H9 (cell line): ENCODE results near the gene ABCC2. TPM values are rescaled to one million over a fixed set of nuclear protein-coding genes. Genes with fewer than 3 reads are reported as not detected.

Experiments used
- DNase-seq: peaks from one replicate; pipeline ENCODE4 v3.0.0-alpha.2; 2017
- H2AFZ ChIP-seq: one replicate; pipeline ENCODE4 v1.6.1; 2013; ENCODE audit warnings: mild to moderate bottlenecking, low read length, control low read depth, moderate library complexity
- H2AK5ac ChIP-seq: 2 replicates; pipeline ENCODE4 v1.6.1; 2013; ENCODE audit warnings: low read length, control low read depth, mixed read lengths; ENCODE audit not compliant: insufficient read length
- H2BK120ac ChIP-seq: one replicate; pipeline ENCODE4 v1.6.1; 2013; ENCODE audit warnings: low read depth, mild to moderate bottlenecking, low read length, control low read depth, inconsistent platforms; ENCODE audit not compliant: poor library complexity, severe bottlenecking
- H2BK12ac ChIP-seq: 2 replicates; pipeline ENCODE4 v1.6.1; 2013; ENCODE audit warnings: low read length, control low read depth, mixed read lengths, low read depth; ENCODE audit not compliant: insufficient read length
- H2BK15ac ChIP-seq: 2 replicates; pipeline ENCODE4 v1.6.1; 2013; ENCODE audit warnings: low read depth, low read length, control low read depth
- H2BK20ac ChIP-seq: one replicate; pipeline ENCODE4 v1.6.1; 2013; ENCODE audit warnings: low read depth, mild to moderate bottlenecking, low read length, control low read depth, inconsistent platforms; ENCODE audit not compliant: poor library complexity, severe bottlenecking
- H2BK5ac ChIP-seq: 2 replicates; pipeline ENCODE4 v1.6.1; 2013; ENCODE audit warnings: low read length, control low read depth, mixed read lengths; ENCODE audit not compliant: insufficient read length
- H3K14ac ChIP-seq: 2 replicates; pipeline ENCODE4 v1.6.1; 2013; ENCODE audit warnings: low read length, control low read depth; ENCODE audit not compliant: insufficient read depth
- H3K18ac ChIP-seq: 2 replicates; pipeline ENCODE4 v1.6.1; 2013; ENCODE audit warnings: low read depth, mild to moderate bottlenecking, mixed read lengths, low read length, control low read depth; ENCODE audit not compliant: insufficient read length
- H3K23ac ChIP-seq: 2 replicates; pipeline ENCODE4 v1.6.1; 2013; ENCODE audit warnings: low read length, control low read depth, mixed read lengths, low read depth; ENCODE audit not compliant: insufficient read length
- H3K23me2 ChIP-seq: 2 replicates; pipeline ENCODE4 v1.6.1; 2013; ENCODE audit warnings: low read depth, mild to moderate bottlenecking, mixed read lengths, low read length, control low read depth; ENCODE audit not compliant: insufficient read length, poor library complexity, severe bottlenecking
- H3K27ac ChIP-seq: 2 replicates; pipeline ENCODE4 v1.5.1; 2013; ENCODE audit warnings: low read length, control low read depth, mixed read lengths, low read depth; ENCODE audit not compliant: insufficient read length
- H3K27me3 ChIP-seq: 2 replicates; pipeline ENCODE4 v1.6.1; 2013; ENCODE audit warnings: low read length, control low read depth, inconsistent platforms; ENCODE audit not compliant: insufficient read depth
- H3K4ac ChIP-seq: 2 replicates; pipeline ENCODE4 v1.6.1; 2013; ENCODE audit warnings: low read depth, mild to moderate bottlenecking, control low read depth, inconsistent platforms, low read length, moderate library complexity
- H3K4me1 ChIP-seq: 2 replicates; pipeline ENCODE4 v1.6.1; 2013; ENCODE audit warnings: low read length, control low read depth, inconsistent platforms; ENCODE audit not compliant: insufficient read depth
- H3K4me2 ChIP-seq: 2 replicates; pipeline ENCODE4 v1.6.1; 2013; ENCODE audit warnings: low read length, control low read depth, mixed read lengths; ENCODE audit not compliant: insufficient read length, insufficient read depth
- H3K56ac ChIP-seq: 2 replicates; pipeline ENCODE4 v1.6.1; 2013; ENCODE audit warnings: low read depth, mild to moderate bottlenecking, mixed read lengths, low read length, control low read depth; ENCODE audit not compliant: insufficient read length
- H3K79me1 ChIP-seq: 2 replicates; pipeline ENCODE4 v1.6.1; 2013; ENCODE audit warnings: low read depth, mild to moderate bottlenecking, moderate library complexity, low read length, control low read depth, inconsistent platforms; ENCODE audit not compliant: insufficient read depth, poor library complexity, severe bottlenecking
- H3K79me2 ChIP-seq: 2 replicates; pipeline ENCODE4 v1.6.1; 2013; ENCODE audit warnings: low read length, control low read depth, inconsistent platforms; ENCODE audit not compliant: insufficient read depth
- H3K9ac ChIP-seq: 2 replicates; pipeline ENCODE4 v1.6.1; 2013; ENCODE audit warnings: low read length, control low read depth, mixed read lengths; ENCODE audit not compliant: insufficient read length; ENCODE audit errors: extremely low read depth
- H3K9me3 ChIP-seq: one replicate; pipeline ENCODE4 v1.6.1; 2013; ENCODE audit warnings: low read depth, low read length, inconsistent platforms; ENCODE audit not compliant: control insufficient read depth
- H3T11ph ChIP-seq: one replicate; pipeline ENCODE4 v1.6.1; 2013; ENCODE audit warnings: mild to moderate bottlenecking, low read length, control low read depth, inconsistent platforms
- H4K20me1 ChIP-seq: one replicate; pipeline ENCODE4 v1.6.1; 2013; ENCODE audit not compliant: control insufficient read depth, insufficient read length, insufficient read depth
- H4K5ac ChIP-seq: 2 replicates; pipeline ENCODE4 v1.6.1; 2013; ENCODE audit warnings: low read depth, mild to moderate bottlenecking, mixed read lengths, low read length, control low read depth; ENCODE audit not compliant: insufficient read length
- H4K8ac ChIP-seq: replicated peaks from 2 replicates; pipeline ENCODE4 v1.6.1; 2013; ENCODE audit warnings: low read length, control low read depth, mixed read lengths, low read depth; ENCODE audit not compliant: insufficient read length
- H4K91ac ChIP-seq: 2 replicates; pipeline ENCODE4 v1.6.1; 2013; ENCODE audit warnings: low read depth, mild to moderate bottlenecking, moderate library complexity, mixed read lengths, low read length, control low read depth; ENCODE audit not compliant: insufficient read length
- H3K27ac Mint-ChIP-seq, 3 experiments: 2 replicates in 2 of 3; 3 replicates in 1 of 3; pipeline ENCODE4 v1.8.0; 2020 to 2021; ENCODE audit warnings: mixed read lengths in 3 of 3, mild to moderate bottlenecking in 1 of 3, moderate library complexity in 1 of 3
- H3K27me3 Mint-ChIP-seq: 2 replicates; pipeline ENCODE4 v1.8.0; 2021; ENCODE audit warnings: low read depth, mild to moderate bottlenecking, moderate library complexity, mixed read lengths
- H3K36me3 Mint-ChIP-seq, 3 experiments: 2 replicates in 2 of 3; 3 replicates in 1 of 3; pipeline ENCODE4 v1.8.0; 2020 to 2021; ENCODE audit warnings: low read depth in 3 of 3, mixed read lengths in 3 of 3; ENCODE audit not compliant: insufficient read depth in 1 of 3
- H3K4me1 Mint-ChIP-seq, 2 experiments: 2 replicates each; pipeline ENCODE4 v1.8.0; 2020; ENCODE audit warnings: mixed read lengths in 2 of 2
- H3K4me3 Mint-ChIP-seq, 2 experiments: 2 replicates in 1 of 2; 3 replicates in 1 of 2; pipeline ENCODE4 v1.8.0; 2020 to 2021; ENCODE audit warnings: mild to moderate bottlenecking in 2 of 2, mixed read lengths in 2 of 2, moderate library complexity in 1 of 2
- H3K9me3 Mint-ChIP-seq, 2 experiments: 2 replicates in 1 of 2; 3 replicates in 1 of 2; pipeline ENCODE4 v1.8.0; 2020; ENCODE audit warnings: mild to moderate bottlenecking in 2 of 2, mixed read lengths in 2 of 2, moderate library complexity in 1 of 2
- CTCF ChIP-seq: fragments of 200-600 bp; sonication (generic); conservative IDR thresholded peaks from 3 replicates; pipeline ENCODE4 v1.8.0; 2021; ENCODE audit warnings: antibody characterized with exemption, mild to moderate bottlenecking
- WGBS: extraction: QIAGEN DNeasy Blood & Tissue Kit; methylation state at CpG from one replicate; pipeline ENCODE4 v1.1.7; 2013; ENCODE audit warnings: missing lambda C conversion rate, low lambda C conversion rate, mixed read lengths; ENCODE audit not compliant: insufficient read length; ENCODE audit errors: extremely low coverage; 5-methylcytosine and 5-hydroxymethylcytosine counted together
- total RNA-seq: library from RNA; stranded (reverse); gene quantifications from 2 replicates; pipeline ENCODE4 v1.2.1, GENCODE V29; 2021

Gene ABCC2
- total RNA-seq, 1 experiment from 2014 or later: 0.68 TPM

DNA sequence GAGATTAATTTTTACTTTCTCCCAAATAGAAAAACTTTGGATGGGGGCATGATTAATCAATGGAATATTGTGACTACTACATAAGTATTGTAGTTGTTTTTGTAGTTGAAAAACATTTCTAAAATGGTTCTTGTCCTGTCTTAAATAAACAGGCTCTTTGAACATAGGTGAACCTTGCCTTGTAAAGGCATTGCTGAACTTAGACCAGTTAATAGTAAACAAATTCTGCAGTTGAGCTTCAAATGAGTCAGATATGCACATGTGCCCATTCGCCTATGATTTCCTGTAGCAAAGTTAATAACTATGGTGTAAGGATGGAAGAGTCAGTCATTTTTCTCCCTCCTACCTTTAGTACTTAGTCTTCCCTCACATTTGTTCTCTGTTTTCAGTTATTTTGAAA is 27.8 kb upstream of the ABCC2 start:
- H3K27ac Mint-ChIP-seq: no peak overlapping the region
- H3K4me1 Mint-ChIP-seq: no peaks in the 10 kb centered on the region
- H3K27me3 ChIP-seq: no peaks in the 10 kb centered on the region
- H2AK5ac ChIP-seq: no peak overlapping the region
- no peak for DNase-seq
- no peaks in the 10 kb centered on the region for H3K4me1 ChIP-seq
- H3K9me3 Mint-ChIP-seq: no peaks in the 10 kb centered on the region
- no peak overlapping the region for H2BK120ac ChIP-seq
- no peak overlapping the region for H3K27ac ChIP-seq
- H3K14ac ChIP-seq: no peak overlapping the region
- no peaks in the 10 kb centered on the region for H3K27me3 Mint-ChIP-seq
- no peak overlapping the region for H3K56ac ChIP-seq
- H2AFZ ChIP-seq: no peak overlapping the region
- H4K5ac ChIP-seq: no peak overlapping the region
- no peaks in the 10 kb centered on the region for H3K23me2 ChIP-seq
- H4K91ac ChIP-seq: no peak overlapping the region
- no peak overlapping the region for H3K4me3 Mint-ChIP-seq
- no peak overlapping the region for H3K4me2 ChIP-seq
- TF ChIP-seq CTCF: no peak
- peaks cover 7 to 70% (median 68%) of the 10 kb centered on the region in 3 experiments; a peak in 6 of 7 replicates for H3K36me3 Mint-ChIP-seq
- H3K4ac ChIP-seq: no peak overlapping the region
- H3K79me2 ChIP-seq: no peaks in the 10 kb centered on the region
- H3K9me3 ChIP-seq: no peaks in the 10 kb centered on the region
- no peaks in the 10 kb centered on the region for H3K79me1 ChIP-seq
- no peak overlapping the region for H4K8ac ChIP-seq
- H2BK15ac ChIP-seq: no peak overlapping the region
- H4K20me1 ChIP-seq: no peaks in the 10 kb centered on the region
- no peak overlapping the region for H3T11ph ChIP-seq
- no peak overlapping the region for H2BK12ac ChIP-seq
- H3K23ac ChIP-seq: no peak overlapping the region
- H2BK20ac ChIP-seq: no peak overlapping the region
- no peak overlapping the region for H2BK5ac ChIP-seq
- H3K9ac ChIP-seq: no peak overlapping the region
- H3K18ac ChIP-seq: no peak overlapping the region
- no CpG with 5 or more reads among the region's 1 CpG for WGBS
